Ascending aorta (tissue), 2 donors: Measurements from ENCODE around the gene MED8. TPM values are rescaled to one million over a fixed set of nuclear protein-coding genes. Genes with fewer than 3 reads are reported as not detected.

Source experiments
- DNase-seq, 2 donors: peaks; one replicate each; pipeline ENCODE4 v3.0.0-alpha.2; 2019; ENCODE audit warnings: low spot score in 2 of 2
- H3K27ac ChIP-seq, 2 donors: fragments of 200-600 bp; sonication (generic); one replicate each; pipeline ENCODE4 v1.5.1; 2016 to 2017; ENCODE audit warnings: mild to moderate bottlenecking in 1 of 2
- H3K27me3 ChIP-seq: fragments of 200-600 bp; sonication (generic); one replicate; pipeline ENCODE4 v1.5.1; 2017
- H3K36me3 ChIP-seq, 2 donors: fragments of 200-600 bp; sonication (generic); one replicate each; pipeline ENCODE4 v1.5.1; 2016
- H3K4me1 ChIP-seq, 2 donors: fragments of 200-600 bp; sonication (generic); one replicate each; pipeline ENCODE4 v1.5.1; 2016 to 2017; ENCODE audit warnings: mild to moderate bottlenecking in 1 of 2
- H3K4me3 ChIP-seq, 2 donors: fragments of 200-600 bp; sonication (generic); one replicate each; pipeline ENCODE4 v1.5.1; 2016 to 2017; ENCODE audit warnings: mild to moderate bottlenecking in 1 of 2
- H3K9me3 ChIP-seq, 2 donors: fragments of 200-600 bp; sonication (generic); one replicate each; pipeline ENCODE4 v1.5.1; 2016
- intact Hi-C: fragments of 100-400 bp; cut with DNase I; formaldehyde crosslinking; loops from one replicate; pipeline ENCODE4 v1.15.1; 2023
- total RNA-seq: library from RNA; depleted of rRNA; stranded (reverse); fragments of >200 nt; gene quantifications from one replicate; pipeline ENCODE4 v1.1.0, GENCODE V29; 2016
- TF ChIP-seq, protein P1 (sequence below), 3 experiments: fragments of 200-600 bp in 2 of 3; fragments of 450-650 bp in 1 of 3; sonication (generic) in 2 of 3; IDR thresholded peaks; one replicate each; pipeline ENCODE4 v1.5.1; 2016 to 2019; ENCODE audit warnings: antibody characterized with exemption in 3 of 3, mild to moderate bottlenecking in 1 of 3, moderate library complexity in 1 of 3

Gene MED8
- total RNA-seq, 1 donor from 2014 or later = 15.3 TPM

DNA sequence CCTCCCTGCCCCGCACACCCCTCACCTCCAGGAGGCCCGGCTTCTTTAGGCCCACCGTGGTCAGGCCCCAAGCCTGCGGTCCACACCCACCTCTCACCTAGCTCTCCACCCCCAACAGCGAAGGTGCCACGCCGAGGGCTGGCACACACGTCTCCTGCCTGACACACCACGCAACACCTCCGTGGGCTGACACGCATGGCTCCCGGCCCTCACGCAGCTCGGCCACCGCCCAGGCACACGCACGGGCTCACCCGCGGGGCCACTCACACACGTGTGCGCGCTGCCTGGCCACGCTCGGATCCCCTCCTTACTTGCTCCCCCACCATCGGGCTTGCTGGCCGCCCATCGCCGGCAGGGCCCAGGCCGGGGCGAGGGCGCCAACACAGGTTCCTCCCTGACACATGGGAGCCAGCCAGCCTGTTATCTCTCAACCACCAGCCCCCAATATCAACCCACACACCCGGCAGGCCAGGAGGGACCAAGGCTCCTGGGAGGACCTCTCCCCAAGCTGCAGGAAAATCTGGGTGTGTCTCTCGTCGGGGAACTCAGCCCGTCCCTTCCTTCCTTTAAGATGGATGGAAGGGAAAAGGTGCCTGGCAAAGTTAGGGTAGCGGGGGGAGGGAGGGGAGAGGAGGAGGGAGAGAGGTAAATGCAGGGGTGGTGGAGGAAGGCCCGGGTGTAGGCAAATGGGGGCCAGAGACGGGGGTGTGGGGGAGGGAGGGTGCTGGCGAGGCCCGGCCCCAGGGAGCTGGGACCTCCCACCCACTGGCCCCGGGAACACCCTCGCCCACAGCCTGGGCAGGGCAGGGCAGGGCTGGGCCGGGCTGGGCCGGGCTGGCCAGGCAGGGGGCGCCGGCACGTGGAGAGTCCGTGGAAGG, 22.3 kb downstream of the MED8 start:
- peak overlapping the region; percentile 96 for H3K27ac ChIP-seq
- no peak for DNase-seq

DNA sequence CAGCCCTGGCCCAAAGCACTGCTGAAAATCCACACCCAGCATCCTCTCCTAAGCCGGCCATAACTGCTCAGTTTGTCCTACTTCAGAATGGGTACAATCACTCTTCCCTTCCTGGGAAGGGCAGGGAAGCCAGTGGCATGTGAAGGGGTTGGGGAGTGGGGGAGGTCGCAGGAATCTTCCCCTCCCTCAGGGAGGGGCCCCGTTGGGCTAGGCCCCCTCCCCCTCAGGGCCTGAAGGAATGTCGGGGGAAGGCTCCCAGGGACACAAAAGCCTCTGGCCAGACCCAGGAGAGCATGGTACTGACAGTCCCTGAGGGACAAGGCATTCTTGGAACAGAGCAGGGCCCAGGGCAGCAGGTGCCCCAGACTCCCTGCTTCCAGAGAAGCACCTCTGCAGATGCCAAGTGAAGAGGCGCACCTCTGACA, 23.0 kb downstream of the MED8 start:
- intact Hi-C loops = no loop called here
- peaks cover 34 to 37% of the 10 kb centered on the region in 2 donors for H3K36me3 ChIP-seq
- TF ChIP-seq, protein P1, sequence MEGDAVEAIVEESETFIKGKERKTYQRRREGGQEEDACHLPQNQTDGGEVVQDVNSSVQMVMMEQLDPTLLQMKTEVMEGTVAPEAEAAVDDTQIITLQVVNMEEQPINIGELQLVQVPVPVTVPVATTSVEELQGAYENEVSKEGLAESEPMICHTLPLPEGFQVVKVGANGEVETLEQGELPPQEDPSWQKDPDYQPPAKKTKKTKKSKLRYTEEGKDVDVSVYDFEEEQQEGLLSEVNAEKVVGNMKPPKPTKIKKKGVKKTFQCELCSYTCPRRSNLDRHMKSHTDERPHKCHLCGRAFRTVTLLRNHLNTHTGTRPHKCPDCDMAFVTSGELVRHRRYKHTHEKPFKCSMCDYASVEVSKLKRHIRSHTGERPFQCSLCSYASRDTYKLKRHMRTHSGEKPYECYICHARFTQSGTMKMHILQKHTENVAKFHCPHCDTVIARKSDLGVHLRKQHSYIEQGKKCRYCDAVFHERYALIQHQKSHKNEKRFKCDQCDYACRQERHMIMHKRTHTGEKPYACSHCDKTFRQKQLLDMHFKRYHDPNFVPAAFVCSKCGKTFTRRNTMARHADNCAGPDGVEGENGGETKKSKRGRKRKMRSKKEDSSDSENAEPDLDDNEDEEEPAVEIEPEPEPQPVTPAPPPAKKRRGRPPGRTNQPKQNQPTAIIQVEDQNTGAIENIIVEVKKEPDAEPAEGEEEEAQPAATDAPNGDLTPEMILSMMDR (IDR thresholded peaks at IDR 0.05) = no peak
- peak overlapping the region; percentile 96 to 97 for H3K4me3 ChIP-seq
- H3K27ac ChIP-seq = peak overlapping the region; percentile 96
- peaks cover 12 to 22% of the 10 kb centered on the region in 2 donors for H3K4me1 ChIP-seq
- DNase-seq = no peak
- H3K27me3 ChIP-seq = no peaks in the 10 kb centered on the region
- H3K9me3 ChIP-seq = no peaks in the 10 kb centered on the region

More for the DNA sequence above, 22.3 kb downstream of the MED8 start:
- H3K4me1 ChIP-seq = peaks cover 12 to 22% of the 10 kb centered on the region in 2 donors
- intact Hi-C loops = no loop called here
- TF ChIP-seq, protein P1 (IDR thresholded peaks at IDR 0.05) = no peak
- no peaks in the 10 kb centered on the region for H3K9me3 ChIP-seq
- no peaks in the 10 kb centered on the region for H3K27me3 ChIP-seq
- peaks cover 29 to 30% of the 10 kb centered on the region in 2 donors for H3K36me3 ChIP-seq
- H3K4me3 ChIP-seq = peak overlapping the region; percentile 96 to 97

DNA sequence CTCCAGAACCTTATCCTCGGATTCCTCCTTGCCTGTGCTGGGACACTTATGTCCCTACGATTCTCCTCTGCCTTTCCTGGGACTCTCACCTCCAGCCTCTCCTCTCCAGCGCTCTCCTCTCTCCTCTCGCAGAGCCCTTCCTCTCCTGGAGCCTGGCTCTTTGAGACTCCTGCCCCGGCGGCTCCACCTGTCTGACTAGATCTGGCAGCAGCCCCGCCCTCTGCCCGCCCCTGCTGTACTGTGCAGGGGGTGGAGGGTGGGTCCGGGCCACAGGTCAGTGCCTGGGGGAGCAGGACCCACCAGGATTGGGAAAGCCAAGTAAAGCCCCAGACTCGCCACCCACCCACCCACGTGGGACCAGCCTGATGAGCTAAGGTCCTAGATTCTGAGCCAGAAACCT, 23.4 kb downstream of the MED8 start:
- no peaks in the 10 kb centered on the region for H3K27me3 ChIP-seq
- peaks cover 12 to 22% of the 10 kb centered on the region in 2 donors for H3K4me1 ChIP-seq
- H3K27ac ChIP-seq = peak overlapping the region; percentile 96
- DNase-seq = no peak
- intact Hi-C loops = no loop called here
- H3K9me3 ChIP-seq = no peaks in the 10 kb centered on the region
- H3K36me3 ChIP-seq = peaks cover 34 to 40% of the 10 kb centered on the region in 2 donors
- H3K4me3 ChIP-seq = peak overlapping the region; percentile 96 to 97
- TF ChIP-seq, protein P1 (IDR thresholded peaks at IDR 0.05) = no peak

DNA sequence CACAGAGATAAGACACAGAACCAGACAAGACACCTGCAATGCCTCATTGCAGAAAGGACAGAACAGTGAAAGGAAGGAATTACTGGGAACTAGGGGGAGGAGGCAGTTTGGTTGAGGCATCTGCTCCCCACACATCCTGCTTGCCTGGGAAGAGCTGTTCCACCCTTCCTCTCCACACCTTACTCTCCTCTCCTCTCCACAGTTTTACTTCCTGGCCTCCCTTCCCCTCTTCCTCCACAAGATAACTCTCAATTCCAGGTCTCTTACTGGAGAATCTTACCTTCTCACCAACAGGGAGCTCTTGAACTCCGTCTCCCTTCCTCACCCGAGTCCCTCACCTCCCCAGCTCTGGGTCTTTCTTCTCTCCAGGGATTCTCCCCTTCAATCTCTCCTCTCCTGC, 23.9 kb downstream of the MED8 start:
- Histone ChIP-seq H3K27me3 (no peaks in the 10 kb centered on the region), H3K27ac (peak overlapping the region; percentile 96), H3K4me1 (peaks cover 12 to 22% of the 10 kb centered on the region in 2 donors), H3K9me3 (no peaks in the 10 kb centered on the region), H3K36me3 (peaks cover 34 to 40% of the 10 kb centered on the region in 2 donors), H3K4me3 (no peak overlapping the region)
- TF ChIP-seq, protein P1 (IDR thresholded peaks at IDR 0.05) = no peak
- intact Hi-C loops = no loop called here
- DNase-seq = no peak

DNA sequence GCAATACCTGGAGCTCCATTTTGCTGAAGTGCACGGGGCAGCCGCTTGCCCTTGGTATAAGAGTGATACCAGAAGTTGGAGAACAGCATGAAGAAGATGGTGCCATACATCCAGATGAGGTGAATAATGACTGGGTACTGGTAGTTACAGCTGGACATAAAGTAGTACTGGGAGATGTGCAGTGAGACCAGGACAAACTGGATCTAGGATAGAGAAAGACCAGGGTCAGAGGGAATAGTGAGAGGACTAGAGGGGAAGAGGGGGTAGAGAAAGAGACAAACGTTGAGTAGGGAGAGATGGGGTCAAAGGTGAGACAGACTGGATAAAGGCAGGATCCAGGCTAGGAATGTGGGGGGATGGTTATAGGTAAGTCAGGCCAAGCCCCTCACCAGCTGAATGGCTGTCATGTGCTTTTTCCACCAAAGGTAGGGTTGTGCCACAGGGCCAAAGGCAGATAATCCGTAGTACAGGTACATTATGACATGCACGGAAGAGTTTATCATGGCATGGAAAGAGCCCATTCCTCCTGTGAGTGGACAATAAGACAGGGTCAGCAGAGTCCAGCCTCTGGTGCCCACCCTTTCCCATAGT, 25.6 kb downstream of the MED8 start:
- no peaks in the 10 kb centered on the region for H3K27me3 ChIP-seq
- intact Hi-C loops = no loop called here
- H3K27ac ChIP-seq = no peak overlapping the region
- peaks cover 34 to 40% of the 10 kb centered on the region in 2 donors for H3K36me3 ChIP-seq
- no peak overlapping the region for H3K4me3 ChIP-seq
- no peak for DNase-seq
- no peaks in the 10 kb centered on the region for H3K9me3 ChIP-seq
- TF ChIP-seq, protein P1 (IDR thresholded peaks at IDR 0.05) = no peak
- peaks cover 15 to 22% of the 10 kb centered on the region in 2 donors for H3K4me1 ChIP-seq
